Activated naive CD4-positive, alpha-beta T cell treated with anti-CD3 and anti-CD28 coated beads, Interleukin-2, amount 10 ng/mL, durations not matched to agents 7 days and 5 days (primary cell): ENCODE measurements around the gene MAB21L3.

ENCODE experiments used
- CTCF ChIA-PET: fragments of 350-600 bp; sonication (Branson Sonifier 250); formaldehyde crosslinking; loops from one replicate; lab custom pipeline; 2021; ENCODE audit warnings: antibody characterized with exemption; lab: Charles Lee
- DNase-seq: peaks from one replicate; pipeline ENCODE4 v3.0.0-alpha.2; 2020
- H3K27ac Mint-ChIP-seq: one replicate; pipeline ENCODE4 v1.8.0; 2021; ENCODE audit warnings: mild to moderate bottlenecking, moderate library complexity, mixed read lengths
- H3K27me3 Mint-ChIP-seq: one replicate; pipeline ENCODE4 v1.8.0; 2021; ENCODE audit warnings: mild to moderate bottlenecking, mixed read lengths
- H3K36me3 Mint-ChIP-seq: one replicate; pipeline ENCODE4 v1.8.0; 2021; ENCODE audit warnings: mixed read lengths
- H3K4me1 Mint-ChIP-seq: one replicate; pipeline ENCODE4 v1.8.0; 2021; ENCODE audit warnings: mixed read lengths
- H3K4me3 Mint-ChIP-seq: one replicate; pipeline ENCODE4 v1.8.0; 2021; ENCODE audit warnings: mild to moderate bottlenecking, moderate library complexity, mixed read lengths
- H3K9me3 Mint-ChIP-seq: one replicate; pipeline ENCODE4 v1.8.0; 2021; ENCODE audit warnings: mixed read lengths

Gene MAB21L3

DNA sequence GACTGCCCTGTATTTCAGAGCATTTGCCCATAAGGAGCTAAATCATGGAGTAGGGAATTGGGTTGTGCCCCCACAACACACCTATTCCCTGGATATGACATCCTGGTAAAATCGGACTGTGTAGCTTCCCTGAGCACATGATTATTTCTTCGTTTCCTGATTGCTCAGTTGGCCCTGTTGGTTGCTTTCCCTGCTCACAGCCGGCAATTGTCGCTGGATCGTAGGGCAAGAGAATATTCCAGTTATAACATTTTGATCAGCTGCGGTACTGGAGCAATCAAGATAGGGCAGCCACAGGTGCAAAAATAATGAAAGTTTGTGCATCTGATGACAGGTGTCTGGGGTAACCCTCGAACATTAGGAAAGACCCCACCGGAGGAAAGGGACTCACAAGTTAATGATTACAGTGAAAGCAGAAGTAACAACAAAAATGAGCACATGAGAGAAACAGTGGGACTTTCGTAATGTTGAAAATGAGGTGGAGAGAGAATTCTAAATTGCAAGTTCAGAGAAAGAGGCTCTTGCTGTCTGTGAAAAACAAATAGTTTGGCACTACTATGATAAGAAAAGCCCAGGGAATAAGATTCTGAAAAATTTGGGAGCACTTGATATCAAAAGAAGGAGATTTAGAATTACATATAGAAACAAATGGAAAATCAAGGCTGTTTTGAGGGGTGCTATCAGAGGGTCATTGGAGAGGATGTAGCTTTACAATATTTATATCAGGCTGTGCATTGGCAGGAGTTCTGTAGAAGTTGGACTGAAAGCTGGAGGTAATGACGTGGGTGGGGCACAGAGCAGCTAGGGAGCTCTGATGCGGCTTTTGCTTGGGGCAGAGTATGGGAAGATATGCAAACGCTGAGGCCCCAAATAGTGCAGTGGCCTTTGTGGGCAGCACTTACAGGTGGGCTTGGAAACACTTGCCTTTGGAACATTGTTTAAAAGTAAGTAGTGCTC, at the start of gene MAB21L3:
MAB21L3 (plus strand) TSS at position 833 of the 957 bp plus-strand sequence. CDS start 1,217 bp downstream, outside the sequence.
- Mint-ChIP-seq H3K27ac (no peak within 1 kb of the TSS), H3K9me3 (no peaks in the 10 kb centered on the region), H3K36me3 (no peaks in the 10 kb centered on the region), H3K27me3 (peaks cover 3% of the 10 kb centered on the region), H3K4me1 (no peaks in the 10 kb centered on the region), H3K4me3 (no peak within 1 kb of the TSS)
- CTCF ChIA-PET, result interaction anchor here (0.6 kb wide), 1 partner anchor 150 kb away, joined by 3 read pairs; no protein-coding TSS in a partner anchor
- DNase-seq, result no peak

DNA sequence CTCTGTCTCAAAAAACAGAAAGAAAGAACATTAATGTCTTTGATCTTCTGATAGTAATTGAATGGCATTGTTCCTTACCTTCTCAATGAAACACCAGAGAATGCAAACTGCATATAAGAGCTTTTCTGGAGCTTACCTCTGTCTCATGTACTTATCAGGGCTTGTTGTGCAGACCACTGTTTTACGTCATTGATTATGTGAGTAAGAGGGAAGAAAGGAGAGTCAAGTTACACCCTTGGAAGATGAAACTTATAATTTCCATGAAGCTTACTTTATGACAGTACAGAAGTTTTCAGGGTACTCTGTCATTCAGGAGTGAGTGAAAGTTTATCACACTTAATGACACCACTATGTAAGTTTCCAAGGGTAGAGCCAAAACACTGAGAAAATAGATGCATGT, 49.0 kb upstream of the MAB21L3 start:
- CTCF ChIA-PET, result no interaction called here
- peaks cover 11% of the 10 kb centered on the region for H3K27me3 Mint-ChIP-seq
- peaks cover 3% of the 10 kb centered on the region for H3K9me3 Mint-ChIP-seq
- H3K4me1 Mint-ChIP-seq, result no peaks in the 10 kb centered on the region
- no peak overlapping the region for H3K27ac Mint-ChIP-seq
- H3K4me3 Mint-ChIP-seq, result no peak overlapping the region
- no peaks in the 10 kb centered on the region for H3K36me3 Mint-ChIP-seq
- DNase-seq, result no peak

DNA sequence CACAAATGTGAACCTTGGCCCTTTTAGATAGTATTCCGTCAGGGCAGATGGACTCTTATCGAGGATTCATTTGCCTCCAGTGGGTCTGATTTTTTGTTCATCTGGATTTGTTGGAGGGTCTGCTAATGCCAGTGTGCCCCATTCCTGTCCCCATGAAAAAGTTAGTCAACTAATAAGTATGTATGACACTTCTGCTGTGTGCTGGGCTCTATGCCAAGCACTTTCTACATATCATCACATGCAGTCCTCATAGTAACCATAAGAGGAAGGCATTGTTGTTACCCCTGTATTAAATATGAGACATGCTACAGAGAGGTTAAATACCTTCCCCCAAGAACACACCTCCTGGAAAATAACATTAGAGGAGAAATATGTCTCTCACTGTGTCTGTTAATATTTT, 46.6 kb upstream of the MAB21L3 start:
- Mint-ChIP-seq H3K27me3 (peaks cover 17% of the 10 kb centered on the region), H3K4me3 (no peak overlapping the region), H3K36me3 (no peaks in the 10 kb centered on the region), H3K4me1 (no peaks in the 10 kb centered on the region), H3K9me3 (no peaks in the 10 kb centered on the region), H3K27ac (no peak overlapping the region)
- CTCF ChIA-PET, result no interaction called here
- DNase-seq, result no peak

DNA sequence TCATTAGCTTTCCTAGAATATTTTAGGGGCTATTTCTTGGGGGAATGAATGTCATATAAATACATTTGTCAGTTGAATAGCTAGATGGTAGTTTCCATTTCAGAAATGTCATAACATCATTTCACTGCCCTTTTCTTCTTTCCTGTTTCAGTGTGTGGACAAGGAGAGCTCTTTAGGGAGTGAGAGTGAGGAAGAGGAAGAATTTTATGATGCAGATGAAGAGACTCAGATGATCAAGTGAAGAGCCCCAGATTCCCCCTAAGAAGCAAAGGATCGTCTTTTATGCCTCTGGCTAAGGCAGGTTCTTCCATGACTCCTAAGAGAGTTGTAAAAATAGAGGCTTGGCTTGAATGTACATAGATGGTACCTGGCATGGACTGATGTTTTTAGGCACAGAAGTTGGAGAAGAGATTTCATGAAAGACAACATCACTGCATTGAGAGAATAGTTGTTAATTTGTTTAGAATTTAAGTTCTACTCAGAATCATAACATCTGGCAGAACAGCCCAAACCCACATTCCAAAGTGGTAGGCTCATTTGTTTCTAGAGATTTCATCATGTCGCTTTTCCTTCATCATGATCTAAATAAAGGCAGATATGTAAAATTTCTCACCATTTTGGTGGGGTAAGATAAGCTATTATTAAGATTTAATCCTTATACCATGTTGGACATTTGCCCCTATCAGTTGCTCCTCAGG, 44.2 kb upstream of the MAB21L3 start:
- H3K36me3 Mint-ChIP-seq, result no peaks in the 10 kb centered on the region
- no peaks in the 10 kb centered on the region for H3K9me3 Mint-ChIP-seq
- CTCF ChIA-PET, result no interaction called here
- H3K27me3 Mint-ChIP-seq, result peaks cover 10% of the 10 kb centered on the region
- no peak overlapping the region for H3K4me3 Mint-ChIP-seq
- DNase-seq, result no peak
- H3K4me1 Mint-ChIP-seq, result no peaks in the 10 kb centered on the region
- H3K27ac Mint-ChIP-seq, result no peak overlapping the region

DNA sequence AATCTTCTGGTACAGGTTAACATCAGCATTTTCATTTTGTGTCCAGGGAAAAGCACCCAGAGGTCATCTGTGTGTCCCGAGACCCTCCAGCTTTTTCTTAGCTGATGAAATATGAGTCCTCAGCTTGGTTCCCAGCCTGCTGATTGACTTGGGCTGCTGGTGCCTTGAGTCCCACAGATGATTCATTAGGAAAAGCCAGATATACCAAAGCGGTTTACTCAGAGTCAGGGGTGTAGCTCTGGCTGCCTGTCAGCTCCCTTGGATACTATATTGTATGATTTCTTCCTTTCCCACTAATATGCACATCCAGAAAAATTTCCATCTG, 43.7 kb upstream of the MAB21L3 start:
- CTCF ChIA-PET, result no interaction called here
- Mint-ChIP-seq H3K4me1 (no peaks in the 10 kb centered on the region), H3K4me3 (no peak overlapping the region), H3K36me3 (no peaks in the 10 kb centered on the region), H3K27me3 (peaks cover 10% of the 10 kb centered on the region), H3K27ac (no peak overlapping the region), H3K9me3 (no peaks in the 10 kb centered on the region)
- no peak for DNase-seq

DNA sequence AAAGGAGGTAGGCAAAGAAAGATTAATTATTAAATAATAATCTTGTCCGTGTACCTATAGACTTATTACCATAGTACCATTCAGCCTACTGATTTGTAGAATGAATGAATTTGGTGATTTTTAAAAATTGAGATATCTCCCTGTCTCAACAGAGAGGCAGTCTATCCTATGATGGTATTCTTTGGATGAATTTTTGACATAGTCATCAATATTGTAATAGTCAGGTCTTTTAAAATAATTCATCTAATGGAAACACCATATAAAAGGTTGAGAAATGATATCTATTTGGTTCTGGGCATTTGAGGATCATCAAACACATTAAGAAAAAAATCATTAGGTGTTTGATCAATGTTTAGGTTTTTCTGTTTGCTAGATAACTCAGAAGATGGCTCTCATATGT, 35.6 kb upstream of the MAB21L3 start:
- Mint-ChIP-seq H3K4me3 (no peak overlapping the region), H3K27me3 (peaks cover 6% of the 10 kb centered on the region), H3K9me3 (no peaks in the 10 kb centered on the region), H3K36me3 (no peaks in the 10 kb centered on the region), H3K4me1 (no peaks in the 10 kb centered on the region), H3K27ac (no peak overlapping the region)
- CTCF ChIA-PET, result no interaction called here
- DNase-seq, result no peak

DNA sequence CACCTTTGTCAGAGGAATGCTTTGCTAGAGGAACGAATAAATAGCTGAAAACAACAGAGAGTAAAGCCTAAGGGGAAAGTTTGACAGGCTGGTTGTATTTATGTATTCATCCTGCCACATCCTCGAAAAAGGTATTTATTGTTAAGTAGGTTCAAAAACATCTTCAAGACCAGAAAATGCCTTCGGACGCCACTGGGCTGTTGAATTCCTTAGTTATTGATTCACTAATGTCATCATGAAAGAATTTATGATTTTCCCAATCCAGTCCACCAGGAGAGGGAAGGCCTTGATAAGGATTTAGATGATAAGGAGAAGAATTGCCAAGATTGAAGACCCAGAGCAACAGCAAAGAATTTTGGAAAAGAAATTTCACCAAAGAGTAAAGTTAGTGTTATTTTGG, 35.2 kb upstream of the MAB21L3 start:
- no peaks in the 10 kb centered on the region for H3K4me1 Mint-ChIP-seq
- no peak overlapping the region for H3K27ac Mint-ChIP-seq
- H3K9me3 Mint-ChIP-seq, result no peaks in the 10 kb centered on the region
- no peak overlapping the region for H3K4me3 Mint-ChIP-seq
- CTCF ChIA-PET, result no interaction called here
- DNase-seq, result no peak
- peaks cover 10% of the 10 kb centered on the region for H3K27me3 Mint-ChIP-seq
- H3K36me3 Mint-ChIP-seq, result no peaks in the 10 kb centered on the region

DNA sequence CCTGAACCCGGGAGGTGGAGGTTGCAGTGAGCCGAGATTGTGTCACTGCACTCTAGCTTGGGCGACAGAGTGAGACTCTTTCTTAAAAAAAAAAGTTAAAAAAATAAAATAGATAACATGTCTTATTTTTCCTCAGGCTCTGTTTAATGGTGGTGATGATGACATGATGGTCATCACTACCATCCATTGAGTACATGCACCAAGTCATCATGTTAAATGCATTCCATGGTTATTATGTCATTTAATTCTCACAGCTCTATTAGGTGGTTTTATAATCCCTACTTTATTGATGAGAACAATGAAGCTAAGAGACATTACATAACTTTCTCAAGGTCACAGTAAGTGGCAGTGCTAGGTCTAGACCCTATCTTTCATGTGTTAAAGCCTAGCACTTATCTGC, 34.4 kb upstream of the MAB21L3 start:
- Mint-ChIP-seq H3K36me3 (no peaks in the 10 kb centered on the region), H3K4me1 (no peaks in the 10 kb centered on the region), H3K27ac (no peak overlapping the region), H3K9me3 (no peaks in the 10 kb centered on the region), H3K4me3 (no peak overlapping the region), H3K27me3 (peaks cover 11% of the 10 kb centered on the region)
- CTCF ChIA-PET, result no interaction called here
- DNase-seq, result no peak

DNA sequence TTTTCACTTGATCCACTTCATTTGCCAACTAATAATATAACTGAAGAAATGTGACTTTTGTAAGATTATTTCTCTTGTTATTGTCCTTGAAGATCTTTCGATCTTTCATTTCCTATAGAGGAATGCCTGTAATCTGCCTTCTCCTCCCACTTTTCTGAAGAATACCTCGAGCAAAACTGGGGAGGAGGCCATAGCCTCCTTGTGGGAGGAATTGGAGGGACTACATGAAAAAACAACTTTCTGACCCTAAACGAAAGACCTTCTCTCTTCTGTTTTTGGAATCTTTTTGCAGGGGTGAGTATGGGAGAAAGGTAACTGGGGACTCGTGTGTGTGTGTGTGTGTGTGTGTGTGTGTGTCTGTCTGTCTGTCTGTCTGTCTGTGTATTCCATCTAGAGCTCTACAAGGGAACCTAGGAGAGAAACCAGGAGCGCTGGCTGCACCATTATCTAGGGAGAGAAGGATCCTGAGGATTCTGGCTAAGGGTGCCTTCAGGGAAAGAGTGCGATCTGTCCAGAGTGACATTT, 32.4 kb upstream of the MAB21L3 start:
- Mint-ChIP-seq H3K36me3 (no peaks in the 10 kb centered on the region), H3K4me1 (no peaks in the 10 kb centered on the region), H3K27ac (no peak overlapping the region), H3K9me3 (no peaks in the 10 kb centered on the region), H3K27me3 (peaks cover 11% of the 10 kb centered on the region), H3K4me3 (no peak overlapping the region)
- DNase-seq, result no peak
- CTCF ChIA-PET, result no interaction called here

DNA sequence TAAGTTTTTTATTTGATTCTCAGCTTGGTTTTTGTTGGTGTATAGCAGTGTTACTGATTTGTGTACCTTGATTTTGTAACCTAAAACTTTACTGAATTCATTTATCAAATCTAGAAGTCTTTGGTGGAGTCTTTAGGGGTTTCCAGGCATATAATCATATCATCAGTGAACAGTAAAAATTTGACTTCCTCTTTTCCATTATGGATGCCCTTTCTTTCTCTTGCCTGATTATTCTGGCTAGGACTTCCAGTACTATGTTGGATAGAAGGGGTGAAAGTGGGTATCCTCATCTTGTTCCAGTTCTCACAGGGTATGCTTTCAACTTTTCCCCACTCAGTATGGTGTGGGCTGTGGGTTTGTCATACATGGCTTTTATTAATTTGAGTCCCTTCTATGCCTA, 23.6 kb upstream of the MAB21L3 start:
- Mint-ChIP-seq H3K4me3 (no peak overlapping the region), H3K4me1 (no peaks in the 10 kb centered on the region), H3K36me3 (peaks cover 1% of the 10 kb centered on the region), H3K9me3 (peaks cover 14% of the 10 kb centered on the region), H3K27ac (no peak overlapping the region), H3K27me3 (peaks cover 12% of the 10 kb centered on the region)
- DNase-seq, result no peak
- CTCF ChIA-PET, result no interaction called here

DNA sequence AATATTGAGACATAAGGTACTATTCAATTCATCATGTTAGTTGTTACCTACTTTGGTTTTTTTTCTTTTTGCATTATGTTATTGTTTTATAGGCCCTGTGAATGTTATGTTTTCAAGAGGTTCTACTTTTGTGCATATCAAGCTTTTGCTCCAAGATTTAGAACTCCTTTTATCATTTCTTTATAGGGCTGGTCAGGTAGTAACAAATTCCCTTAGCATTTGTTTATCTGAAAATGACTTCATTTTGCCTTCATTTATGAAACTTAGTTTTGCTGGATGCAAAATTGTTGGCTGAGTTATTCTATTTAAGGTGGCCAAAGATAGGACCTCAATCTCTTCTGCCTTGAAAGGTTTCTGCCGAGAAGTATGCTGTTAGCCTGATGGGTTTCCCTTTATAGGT, 21.3 kb upstream of the MAB21L3 start:
- H3K27ac Mint-ChIP-seq, result no peak overlapping the region
- peaks cover 15% of the 10 kb centered on the region for H3K27me3 Mint-ChIP-seq
- H3K4me1 Mint-ChIP-seq, result no peaks in the 10 kb centered on the region
- peaks cover 1% of the 10 kb centered on the region for H3K36me3 Mint-ChIP-seq
- no peak overlapping the region for H3K4me3 Mint-ChIP-seq
- peaks cover 14% of the 10 kb centered on the region for H3K9me3 Mint-ChIP-seq
- DNase-seq, result no peak
- CTCF ChIA-PET, result no interaction called here

DNA sequence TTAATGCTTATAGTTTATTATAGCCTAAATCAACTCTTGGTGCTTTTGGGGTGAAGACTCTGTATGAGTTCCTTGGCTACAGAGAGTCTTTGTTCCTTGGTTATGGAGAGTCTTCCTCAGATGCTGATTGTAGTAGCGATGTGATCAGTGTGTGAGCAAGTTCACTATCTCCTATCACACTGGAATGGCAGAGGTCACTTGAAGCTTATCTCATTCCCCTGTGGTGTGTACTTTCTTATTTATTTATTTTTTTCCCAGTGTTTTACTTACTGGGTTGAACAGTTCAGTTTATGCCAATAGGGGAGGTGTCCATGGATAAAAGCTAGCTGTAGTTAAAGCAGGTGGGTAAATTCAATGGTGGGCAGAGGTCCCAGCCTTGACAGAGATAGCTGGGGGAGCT, 20.1 kb upstream of the MAB21L3 start:
- H3K27ac Mint-ChIP-seq, result no peak overlapping the region
- H3K27me3 Mint-ChIP-seq, result peaks cover 17% of the 10 kb centered on the region
- H3K9me3 Mint-ChIP-seq, result peaks cover 14% of the 10 kb centered on the region
- no peak for DNase-seq
- no peaks in the 10 kb centered on the region for H3K4me1 Mint-ChIP-seq
- H3K4me3 Mint-ChIP-seq, result no peak overlapping the region
- H3K36me3 Mint-ChIP-seq, result peaks cover 1% of the 10 kb centered on the region
- CTCF ChIA-PET, result no interaction called here

DNA sequence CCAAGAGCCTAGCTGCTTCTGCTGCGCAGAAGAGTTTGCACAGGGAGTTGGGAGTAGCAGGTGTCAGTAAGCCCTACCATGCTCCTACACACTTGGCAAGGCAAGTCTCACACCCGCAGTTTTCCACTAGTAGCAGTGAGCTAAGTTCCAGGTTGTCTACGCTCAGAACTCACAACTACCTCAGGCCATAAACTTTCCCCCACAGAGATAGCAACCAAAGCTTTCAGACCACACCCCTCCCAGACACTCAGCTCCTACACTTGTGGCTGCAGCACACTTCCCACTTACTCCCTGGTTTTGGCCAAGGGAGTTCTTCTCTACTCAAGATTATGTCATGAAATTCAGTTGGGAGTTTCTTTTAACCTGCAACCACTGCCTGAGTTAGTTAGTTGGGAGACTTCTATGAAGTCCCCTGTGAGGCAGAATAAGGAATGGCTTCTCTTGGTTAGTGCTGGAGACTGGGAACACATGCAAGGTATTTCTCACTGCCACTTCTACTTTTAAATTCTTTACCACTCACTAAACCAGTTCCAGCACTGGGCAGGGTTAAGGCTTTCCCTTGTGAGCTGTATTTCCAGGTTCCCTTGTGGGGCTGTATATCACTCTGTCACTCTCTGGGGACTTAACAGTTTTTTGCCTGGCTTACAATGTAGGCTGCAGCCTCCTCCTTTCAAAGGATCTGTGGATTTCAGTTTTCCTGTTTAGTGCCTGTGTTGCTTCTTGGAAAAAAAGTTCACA, 18.3 kb upstream of the MAB21L3 start:
- no peak overlapping the region for H3K27ac Mint-ChIP-seq

DNA sequence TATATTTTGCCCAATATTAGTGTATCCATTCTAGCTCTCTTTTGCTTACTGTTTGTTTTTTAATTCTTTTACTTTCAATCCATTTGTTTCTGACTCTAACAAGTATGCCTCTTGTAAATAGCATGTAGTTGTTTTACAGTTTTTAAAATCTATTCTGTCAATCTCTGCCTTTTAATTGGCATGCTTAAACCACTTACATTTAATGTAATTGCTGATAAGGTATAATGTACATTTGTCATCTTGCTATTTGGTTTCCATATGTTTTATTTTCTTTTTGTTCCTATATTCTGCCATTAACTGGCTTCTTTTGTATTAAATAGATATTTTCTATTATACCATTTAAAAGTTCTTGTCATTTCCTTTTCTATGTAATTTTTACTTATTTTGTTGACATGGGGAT, 16.2 kb upstream of the MAB21L3 start:
- Mint-ChIP-seq H3K27me3 (peaks cover 21% of the 10 kb centered on the region), H3K4me3 (no peak overlapping the region), H3K36me3 (peaks cover 1% of the 10 kb centered on the region), H3K27ac (no peak overlapping the region), H3K9me3 (peaks cover 6% of the 10 kb centered on the region), H3K4me1 (no peaks in the 10 kb centered on the region)
- CTCF ChIA-PET, result no interaction called here
- DNase-seq, result no peak

More for the DNA sequence above, 18.3 kb upstream of the MAB21L3 start:
- H3K27me3 Mint-ChIP-seq, result peaks cover 21% of the 10 kb centered on the region
- CTCF ChIA-PET, result no interaction called here
- no peak for DNase-seq
- no peaks in the 10 kb centered on the region for H3K4me1 Mint-ChIP-seq
- H3K4me3 Mint-ChIP-seq, result no peak overlapping the region
- H3K36me3 Mint-ChIP-seq, result peaks cover 1% of the 10 kb centered on the region
- H3K9me3 Mint-ChIP-seq, result peaks cover 14% of the 10 kb centered on the region
